D721Med (cell line): ENCODE data around the gene RUFY4.
"Not testable (repeated sequence)": the region's sequence is repeated elsewhere in the genome, so short reads cannot be mapped to it uniquely, and the experiment has no call there.

Experiments used
- DNase-seq: peaks from one replicate; pipeline ENCODE4 v3.0.0; 2011; ENCODE audit warnings: low spot score; ENCODE audit not compliant: insufficient read length
- FAIRE-seq: peaks from 2 replicates; lab custom pipeline; 2011; peaks lifted over from hg19 to GRCh38; lab: Jason Lieb, UNC
- CTCF ChIP-seq: IDR thresholded peaks from 2 replicates; pipeline ENCODE4 v1.5.1; 2012; ENCODE audit warnings: mild to moderate bottlenecking, control low read depth; ENCODE audit not compliant: insufficient read depth; ENCODE audit errors: missing control alignments

Gene RUFY4

GRCh38 chr2:218036371-218036770 is 32.7 kb upstream of the RUFY4 start:
- FAIRE-seq (no peak), DNase-seq (no peak)
- no peak for TF ChIP-seq CTCF

GRCh38 chr2:218039171-218039570 is 29.9 kb upstream of the RUFY4 start:
- DNase-seq (no peak), FAIRE-seq (no peak)
- TF ChIP-seq CTCF, result no peak

GRCh38 chr2:218040883-218041282 is 28.2 kb upstream of the RUFY4 start:
- FAIRE-seq, result no peak
- TF ChIP-seq CTCF, result no peak
- DNase-seq, result no peak

GRCh38 chr2:218041302-218042168 is 27.5 kb upstream of the RUFY4 start:
- DNase-seq (no peak), FAIRE-seq (no peak)
- no peak for TF ChIP-seq CTCF

GRCh38 chr2:218043100-218043499 is 26.0 kb upstream of the RUFY4 start:
- no peak for DNase-seq
- no peak for FAIRE-seq

GRCh38 chr2:218043701-218044109 is 25.3 kb upstream of the RUFY4 start:
- no peak for FAIRE-seq

More at GRCh38 chr2:218043100-218043499, 26.0 kb upstream of the RUFY4 start:
- no peak for TF ChIP-seq CTCF

GRCh38 chr2:218044599-218044998 is 24.5 kb upstream of the RUFY4 start:
- not testable (repeated sequence) for DNase-seq, FAIRE-seq

More at GRCh38 chr2:218043701-218044109, 25.3 kb upstream of the RUFY4 start:
- TF ChIP-seq CTCF, result no peak
- DNase-seq, result no peak
